HepG2 (cell line): ENCODE results near the gene APBB1. TPM values are rescaled to one million over a fixed set of nuclear protein-coding genes. Genes with fewer than 3 reads are reported as not detected.

Experiments
- BCL6 ChIP-seq: IDR thresholded peaks from 2 replicates; pipeline ENCODE4 v1.6.1; 2016; ENCODE audit warnings: missing genetic modification reagents, missing compliant biosample characterization
- DR1 ChIP-seq: sonication (generic); formaldehyde crosslinking; IDR thresholded peaks from 2 replicates; pipeline ENCODE4 v1.8.0; 2021; ENCODE audit warnings: mild to moderate bottlenecking, missing genetic modification reagents, inconsistent platforms
- FOXA1 ChIP-seq, 2 experiments: fragments of 450-650 bp in 1 of 2; sonication (generic) in 1 of 2; formaldehyde crosslinking in 1 of 2; IDR thresholded peaks; 2 replicates each; pipeline versions ENCODE4 v1.4.0 to v1.6.1; 2016 to 2020; ENCODE audit warnings: missing genetic modification reagents in 1 of 2
- FOXC1 ChIP-seq: sonication (generic); formaldehyde crosslinking; IDR thresholded peaks from 2 replicates; pipeline ENCODE4 v1.8.0; 2022; ENCODE audit warnings: mild to moderate bottlenecking, missing genetic modification reagents, borderline replicate concordance
- GATAD2A ChIP-seq: IDR thresholded peaks from 2 replicates; pipeline ENCODE4 v1.6.1; 2016
- HNRNPL ChIP-seq: fragments of 200-400 bp; formaldehyde crosslinking; IDR thresholded peaks from 2 replicates; pipeline ENCODE4 v1.6.1; 2017; ENCODE audit warnings: mild to moderate bottlenecking, low read depth, low read length
- LCORL ChIP-seq, 2 experiments: fragments of 450-650 bp in 1 of 2; sonication (generic) in 1 of 2; formaldehyde crosslinking in 1 of 2; IDR thresholded peaks; 2 replicates each; pipeline versions ENCODE4 v1.5.0 to v1.6.1; 2017 to 2020; ENCODE audit warnings: antibody characterized with exemption in 1 of 2, missing genetic modification reagents in 1 of 2
- MIER3 ChIP-seq: IDR thresholded peaks from 2 replicates; pipeline ENCODE4 v1.6.1; 2016; ENCODE audit warnings: missing compliant biosample characterization, borderline replicate concordance
- NCOA2 ChIP-seq: sonication (generic); formaldehyde crosslinking; IDR thresholded peaks from 2 replicates; pipeline ENCODE4 v1.8.0; 2022; ENCODE audit warnings: inconsistent platforms
- NCOR1 ChIP-seq: fragments of 200-600 bp; sonication (generic); IDR thresholded peaks from 2 replicates; pipeline ENCODE4 v1.7.0; 2017; ENCODE audit warnings: antibody characterized with exemption, low read length, borderline replicate concordance
- NR2F6 ChIP-seq, 2 experiments: IDR thresholded peaks; 2 replicates each; pipeline ENCODE4 v1.6.1; 2016; ENCODE audit warnings: antibody characterized with exemption in 1 of 2, mild to moderate bottlenecking in 1 of 2
- PITX1 ChIP-seq: sonication (generic); formaldehyde crosslinking; IDR thresholded peaks from 2 replicates; pipeline ENCODE4 v1.5.1; 2020; ENCODE audit warnings: mild to moderate bottlenecking, missing genetic modification reagents
- POGK ChIP-seq: sonication (generic); formaldehyde crosslinking; conservative IDR thresholded peaks from 2 replicates; pipeline ENCODE4 v1.8.0; 2022; ENCODE audit warnings: mild to moderate bottlenecking, moderate library complexity, missing genetic modification reagents
- REPIN1 ChIP-seq: sonication (generic); formaldehyde crosslinking; IDR thresholded peaks from 2 replicates; pipeline ENCODE4 v1.8.0; 2022; ENCODE audit warnings: missing genetic modification reagents, low read depth, mild to moderate bottlenecking, borderline replicate concordance
- SALL1 ChIP-seq: sonication (generic); formaldehyde crosslinking; IDR thresholded peaks from 2 replicates; pipeline ENCODE4 v1.8.0; 2022; ENCODE audit warnings: mild to moderate bottlenecking, missing genetic modification reagents
- SAP130 ChIP-seq: IDR thresholded peaks from 2 replicates; pipeline ENCODE4 v1.6.1; 2016; ENCODE audit warnings: low read depth
- SIN3A ChIP-seq: IDR thresholded peaks from 2 replicates; pipeline ENCODE4 v1.6.1; 2011; ENCODE audit warnings: low read depth, mild to moderate bottlenecking, control low read depth, low read length, borderline replicate concordance
- SP5 ChIP-seq: IDR thresholded peaks from 2 replicates; pipeline ENCODE4 v1.6.1; 2016; ENCODE audit warnings: low read depth, borderline replicate concordance
- THAP11 ChIP-seq: IDR thresholded peaks from 2 replicates; pipeline ENCODE4 v1.6.1; 2016; ENCODE audit warnings: missing biosample characterization, missing genetic modification reagents
- ZFP82 ChIP-seq: sonication (generic); formaldehyde crosslinking; IDR thresholded peaks from 2 replicates; pipeline ENCODE4 v1.5.1; 2020; ENCODE audit warnings: mild to moderate bottlenecking, missing genetic modification reagents, borderline replicate concordance
- ZNF160 ChIP-seq: sonication (generic); formaldehyde crosslinking; IDR thresholded peaks from 2 replicates; pipeline ENCODE4 v1.8.0; 2022; ENCODE audit warnings: mild to moderate bottlenecking, inconsistent platforms, missing genetic modification reagents
- ZNF331 ChIP-seq: sonication (generic); formaldehyde crosslinking; IDR thresholded peaks from 2 replicates; pipeline ENCODE4 v1.4.0; 2020; ENCODE audit warnings: missing genetic modification reagents
- ZNF367 ChIP-seq: sonication (generic); formaldehyde crosslinking; IDR thresholded peaks from 2 replicates; pipeline ENCODE4 v1.4.0; 2020; ENCODE audit warnings: missing genetic modification reagents, borderline replicate concordance
- polyA plus RNA-seq, 8 experiments: library from polyadenylated mRNA; depleted of rRNA in 3 of 8; stranded (reverse) in 7 of 8; unstranded in 1 of 8; fragments of >200 nt; fragmentation: Illumina TruSeq in 4 of 8; extraction: Trizol in 4 of 8; gene quantifications; 2 replicates each; pipeline versions ENCODE4 v1.2.1 to v1.2.3, GENCODE V29; 2011 to 2016; ENCODE audit warnings: low read depth in 4 of 8, missing spikeins in 1 of 8, mixed read lengths in 1 of 8; ENCODE audit not compliant: insufficient read depth in 1 of 8
- total RNA-seq, 5 experiments: library from RNA; depleted of rRNA; stranded (reverse); fragments of >200 nt; fragmentation: Illumina TruSeq; extraction: Trizol; gene quantifications; 2 replicates each; pipeline ENCODE4 v1.2.3, GENCODE V29; 2016; ENCODE audit warnings: low read depth in 1 of 5
- TF ChIP-seq, protein P1 (sequence below), 2 experiments: fragments of 450-650 bp in 1 of 2; sonication (generic) in 1 of 2; formaldehyde crosslinking; IDR thresholded peaks; 2 replicates each; pipeline versions ENCODE4 v1.5.0 to v1.8.0; 2020 to 2022; ENCODE audit warnings: mild to moderate bottlenecking in 1 of 2, missing genetic modification reagents in 1 of 2
- TF ChIP-seq, protein P2 (sequence below): sonication (generic); formaldehyde crosslinking; IDR thresholded peaks from 2 replicates; pipeline ENCODE4 v1.5.1; 2020; ENCODE audit warnings: mild to moderate bottlenecking, missing genetic modification reagents

Gene APBB1
- total and polyA plus RNA-seq, 2 of the 13 experiments (the other 11 are each of a cell fraction or from before 2014, with no cell fraction given) = 1.7 to 3.5 TPM

- 0 out of 2 replicates have a peak, but pooled peaks have one; percentile 37 for TF ChIP-seq DR1 (CRISPR knock-in tag)
- TF ChIP-seq GATAD2A = peak; percentile 90
- 0 out of 2 replicates have a peak, but pooled peaks have one; percentile 29 for TF ChIP-seq POGK (CRISPR knock-in tag)
- TF ChIP-seq ZFP82 (CRISPR knock-in tag) = 0 out of 2 replicates have a peak, but pooled peaks have one; percentile 18
- TF ChIP-seq ZNF160 = 0 out of 2 replicates have a peak, but pooled peaks have one; percentile 58
- TF ChIP-seq SALL1 (CRISPR knock-in tag) = peak; percentile 60; the same call in 1 of the 2 replicates
- TF ChIP-seq MIER3 (CRISPR knock-in tag) = 0 out of 2 replicates have a peak, but pooled peaks have one; percentile 28
- 0 out of 2 replicates have a peak, but pooled peaks have one; percentile 63 for TF ChIP-seq REPIN1 (CRISPR knock-in tag)
- peak; percentile 32; the same call in 1 of the 2 replicates for TF ChIP-seq SAP130 (CRISPR knock-in tag)
- no peak for TF ChIP-seq FOXC1
- TF ChIP-seq, protein P1, sequence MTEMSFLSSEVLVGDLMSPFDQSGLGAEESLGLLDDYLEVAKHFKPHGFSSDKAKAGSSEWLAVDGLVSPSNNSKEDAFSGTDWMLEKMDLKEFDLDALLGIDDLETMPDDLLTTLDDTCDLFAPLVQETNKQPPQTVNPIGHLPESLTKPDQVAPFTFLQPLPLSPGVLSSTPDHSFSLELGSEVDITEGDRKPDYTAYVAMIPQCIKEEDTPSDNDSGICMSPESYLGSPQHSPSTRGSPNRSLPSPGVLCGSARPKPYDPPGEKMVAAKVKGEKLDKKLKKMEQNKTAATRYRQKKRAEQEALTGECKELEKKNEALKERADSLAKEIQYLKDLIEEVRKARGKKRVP (CRISPR knock-in tag; IDR thresholded peaks at IDR 0.05) = peak in 1 of 2 experiments; percentile 75; a peak in 2 of 4 replicates
- TF ChIP-seq, protein P2, sequence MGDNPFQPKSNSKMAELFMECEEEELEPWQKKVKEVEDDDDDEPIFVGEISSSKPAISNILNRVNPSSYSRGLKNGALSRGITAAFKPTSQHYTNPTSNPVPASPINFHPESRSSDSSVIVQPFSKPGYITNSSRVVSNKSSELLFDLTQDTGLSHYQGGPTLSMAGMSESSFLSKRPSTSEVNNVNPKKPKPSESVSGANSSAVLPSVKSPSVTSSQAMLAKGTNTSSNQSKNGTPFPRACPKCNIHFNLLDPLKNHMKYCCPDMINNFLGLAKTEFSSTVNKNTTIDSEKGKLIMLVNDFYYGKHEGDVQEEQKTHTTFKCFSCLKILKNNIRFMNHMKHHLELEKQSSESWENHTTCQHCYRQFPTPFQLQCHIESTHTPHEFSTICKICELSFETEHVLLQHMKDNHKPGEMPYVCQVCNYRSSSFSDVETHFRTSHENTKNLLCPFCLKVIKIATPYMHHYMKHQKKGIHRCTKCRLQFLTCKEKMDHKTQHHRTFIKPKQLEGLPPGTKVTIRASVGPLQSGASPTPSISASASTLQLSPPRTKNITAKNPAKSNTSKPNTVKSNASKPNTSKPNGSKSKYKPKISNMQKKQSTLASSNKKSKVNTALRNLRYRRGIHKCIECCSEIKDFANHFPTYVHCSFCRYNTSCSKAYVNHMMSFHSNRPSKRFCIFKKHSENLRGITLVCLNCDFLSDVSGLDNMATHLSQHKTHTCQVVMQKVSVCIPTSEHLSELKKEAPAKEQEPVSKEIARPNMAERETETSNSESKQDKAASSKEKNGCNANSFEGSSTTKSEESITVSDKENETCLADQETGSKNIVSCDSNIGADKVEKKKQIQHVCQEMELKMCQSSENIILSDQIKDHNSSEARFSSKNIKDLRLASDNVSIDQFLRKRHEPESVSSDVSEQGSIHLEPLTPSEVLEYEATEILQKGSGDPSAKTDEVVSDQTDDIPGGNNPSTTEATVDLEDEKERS (CRISPR knock-in tag) = peak; percentile 55; the same call in 1 of the 2 replicates
- TF ChIP-seq SP5 (CRISPR knock-in tag) = 0 out of 2 replicates have a peak, but pooled peaks have one; percentile 26
- TF ChIP-seq NCOR1 = peak; percentile 33; the same call in 1 of the 2 replicates
- no peak for TF ChIP-seq SIN3A
- no peak for TF ChIP-seq FOXA1 (IDR thresholded peaks at IDR 0.05)
- peak; percentile 96 for TF ChIP-seq FOXA1 (CRISPR knock-in tag; IDR thresholded peaks at IDR 0.05)
- no peak for TF ChIP-seq LCORL (IDR thresholded peaks at IDR 0.05)
- TF ChIP-seq LCORL (CRISPR knock-in tag; IDR thresholded peaks at IDR 0.05) = peak; percentile 60
- peak; percentile 76 for TF ChIP-seq NR2F6 (IDR thresholded peaks at IDR 0.05)
- TF ChIP-seq NR2F6 (CRISPR knock-in tag; IDR thresholded peaks at IDR 0.05) = peak; percentile 82
- no peak for TF ChIP-seq ZNF367
- peak; percentile 81 for TF ChIP-seq BCL6 (CRISPR knock-in tag)
- 0 out of 2 replicates have a peak, but pooled peaks have one; percentile 36 for TF ChIP-seq PITX1
- TF ChIP-seq HNRNPL = no peak
- peak; percentile 93 for TF ChIP-seq NCOA2 (CRISPR knock-in tag)
- peak; percentile 49; the same call in 1 of the 2 replicates for TF ChIP-seq THAP11 (CRISPR knock-in tag)
- peak; percentile 57; the same call in 1 of the 2 replicates for TF ChIP-seq ZNF331 (CRISPR knock-in tag)
Measured at GRCh38 chr11:6440906-6441358, 22.0 kb upstream of the APBB1 start, which contains the start of gene HPX (continued).
